K562 (cell line): ENCODE data around the gene ADAM23. TPM values are rescaled to one million over a fixed set of nuclear protein-coding genes. Genes with fewer than 3 reads are reported as not detected.

ENCODE experiments used
- ATAC-seq: fragments of 200-7000 bp; cut with Tn5 transposase; 3 replicates; pipeline ENCODE4 v1.9.1; 2020; ENCODE audit warnings: moderate library complexity
- BruUV-seq: library from RNA; stranded (reverse); fragments of 400-500 nt; replicated peaks from 2 replicates; lab custom pipeline; 2021; lab: Mats Ljungman, UMichigan
- CTCF ChIA-PET: fragments of 300-600 bp; formaldehyde crosslinking; extraction: SDS; loops from one replicate; lab custom pipeline; 2021; ENCODE audit warnings: low intra/inter-chr PET ratio; lab: Yijun Ruan, JAX
- POLR2A ChIA-PET: fragments of 300-600, 350-650 bp; sonication (Branson Sonifier 250); formaldehyde crosslinking; extraction: SDS; loops from one replicate; lab custom pipeline; 2021; ENCODE audit warnings: antibody characterized with exemption, inconsistent platforms; lab: Yijun Ruan, JAX
- DNase-seq, 4 experiments: peaks; one replicate each; pipeline versions ENCODE4 v3.0.0 to v3.0.0-alpha.2; 2011 to 2018; ENCODE audit warnings: low spot score in 3 of 4, mixed read lengths in 3 of 4; ENCODE audit errors: extremely low read depth in 1 of 4
- FAIRE-seq: peaks from 2 replicates; lab custom pipeline; 2011; peaks lifted over from hg19 to GRCh38; lab: Jason Lieb, UNC
- H2AFZ ChIP-seq: 2 replicates; pipeline ENCODE4 v1.6.0; 2011; ENCODE audit warnings: low read depth, low read length, control low read depth, inconsistent platforms
- H3K27ac ChIP-seq: fragments of 200-600 bp; 3 replicates; pipeline ENCODE4 v1.8.0; 2011; ENCODE audit warnings: low read depth, mild to moderate bottlenecking, control low read depth, inconsistent platforms, low read length, moderate library complexity, mixed read lengths; ENCODE audit errors: extremely low read depth
- H3K27me3 ChIP-seq, 2 experiments: fragments of 300-600 bp in 1 of 2; 2 replicates in 1 of 2; 3 replicates in 1 of 2; pipeline versions ENCODE4 v1.6.0 to v1.8.0; 2011; ENCODE audit warnings: inconsistent platforms in 2 of 2, low read length in 2 of 2, mild to moderate bottlenecking in 1 of 2, mixed read lengths in 1 of 2, moderate library complexity in 1 of 2; ENCODE audit not compliant: control insufficient read depth in 2 of 2, insufficient read depth in 2 of 2
- H3K36me3 ChIP-seq: fragments of 300-600 bp; 3 replicates; pipeline ENCODE4 v1.8.0; 2011; ENCODE audit warnings: mild to moderate bottlenecking, low read length, inconsistent platforms; ENCODE audit not compliant: control insufficient read depth, insufficient read depth
- H3K4me1 ChIP-seq, 2 experiments: fragments of 200-600 bp in 1 of 2; replicated peaks in 1 of 2; 2 replicates in 1 of 2; 3 replicates in 1 of 2; pipeline versions ENCODE4 v1.5.1 to v1.8.0; 2011; ENCODE audit warnings: inconsistent platforms in 2 of 2, low read length in 2 of 2, mild to moderate bottlenecking in 1 of 2, mixed read lengths in 1 of 2, moderate library complexity in 1 of 2; ENCODE audit not compliant: control insufficient read depth in 2 of 2, insufficient read depth in 2 of 2
- H3K4me2 ChIP-seq: 2 replicates; pipeline ENCODE4 v1.6.1; 2011; ENCODE audit warnings: low read length, control low read depth, inconsistent platforms, mixed read lengths; ENCODE audit not compliant: insufficient read depth
- H3K4me3 ChIP-seq: fragments of 200-600 bp; sonication (generic), shearing (Covaris generic); 2 replicates; pipeline ENCODE4 v1.5.1; 2016; ENCODE audit warnings: control low read depth, inconsistent platforms
- H3K79me2 ChIP-seq: fragments of 200-600 bp; 3 replicates; pipeline ENCODE4 v1.8.0; 2011; ENCODE audit warnings: low read length, inconsistent platforms; ENCODE audit not compliant: control insufficient read depth, insufficient read depth
- H3K9ac ChIP-seq, 2 experiments: 2 replicates each; pipeline versions ENCODE4 v1.6.0 to v1.6.1; 2011; ENCODE audit warnings: low read depth in 2 of 2, low read length in 2 of 2, control low read depth in 1 of 2, inconsistent platforms in 1 of 2, mild to moderate bottlenecking in 1 of 2, mixed read lengths in 1 of 2; ENCODE audit not compliant: insufficient read depth in 1 of 2
- H3K9me1 ChIP-seq: one replicate; pipeline ENCODE4 v1.6.0; 2011; ENCODE audit warnings: inconsistent platforms, mild to moderate bottlenecking, low read length, moderate library complexity; ENCODE audit not compliant: control insufficient read depth, insufficient read depth
- H3K9me3 ChIP-seq: replicated peaks from 2 replicates; pipeline ENCODE4 v1.5.1; 2011; ENCODE audit warnings: low read depth, low read length, inconsistent platforms; ENCODE audit not compliant: control insufficient read depth, insufficient read depth
- H4K20me1 ChIP-seq: replicated peaks from 2 replicates; pipeline ENCODE4 v1.6.1; 2011; ENCODE audit warnings: low read length, inconsistent platforms, mixed read lengths; ENCODE audit not compliant: control insufficient read depth, insufficient read depth
- KDM2B ChIP-seq: fragments of 250-450 bp; sonication (Bioruptor Pico); IDR thresholded peaks from 2 replicates; pipeline ENCODE4 v1.8.0; 2021; ENCODE audit warnings: mild to moderate bottlenecking, moderate library complexity
- ZNF3 ChIP-seq: fragments of 250-450 bp; sonication (Bioruptor Pico); IDR thresholded peaks from 2 replicates; pipeline ENCODE4 v1.5.0; 2021; ENCODE audit warnings: mild to moderate bottlenecking, moderate library complexity
- ZNF445 ChIP-seq: fragments of 250-450 bp; sonication (Bioruptor Pico); IDR thresholded peaks from 2 replicates; pipeline ENCODE4 v1.4.0; 2020; ENCODE audit warnings: low read depth, mild to moderate bottlenecking, moderate library complexity
- ZNF75A ChIP-seq: fragments of 450-650 bp; formaldehyde crosslinking; IDR thresholded peaks from 2 replicates; pipeline ENCODE4 v1.4.0; 2020; ENCODE audit warnings: mild to moderate bottlenecking
- WGBS: fragments of 100-300 bp; shearing (Covaris generic); methylation state at CpG from one replicate; pipeline ENCODE4 v1.1.6; 2016; ENCODE audit warnings: low coverage, mixed read lengths; ENCODE audit not compliant: insufficient coverage; ENCODE audit errors: missing lambda C conversion rate; 5-methylcytosine and 5-hydroxymethylcytosine counted together
- in situ Hi-C: fragments of 300-500 bp; cut with MboI; formaldehyde crosslinking; loops from 4 replicates; pipeline ENCODE4 v1.15.0; 2018; ENCODE audit warnings: inconsistent platforms, mixed read lengths
- intact Hi-C: fragments of 100-400 bp; cut with micrococcal nuclease; formaldehyde crosslinking; loops from 2 replicates; pipeline ENCODE4 v1.14.2; 2022
- polyA plus RNA-seq, 8 experiments: library from polyadenylated mRNA; depleted of rRNA in 4 of 8; stranded (reverse) in 5 of 8; unstranded in 3 of 8; fragments of >200 nt; fragmentation: Nextera tagmentation in 2 of 8; fragmentation: Illumina TruSeq in 1 of 8; extraction: Ambion mirVana in 2 of 8; extraction: Trizol in 1 of 8; gene quantifications; 2 replicates each; pipeline versions ENCODE4 v1.2.1 to v1.2.3, GENCODE V29; 2011 to 2014; ENCODE audit warnings: inconsistent platforms in 1 of 8, missing spikeins in 1 of 8
- total RNA-seq, 7 experiments: library from RNA; depleted of rRNA in 6 of 7; stranded (reverse); fragments of >200 nt in 6 of 7; fragmentation: Illumina TruSeq in 2 of 7; extraction: Trizol in 2 of 7; gene quantifications; 2 replicates each; pipeline versions ENCODE4 v1.2.1 to v1.2.3, GENCODE V29; 2011 to 2021; ENCODE audit warnings: low replicate concordance in 1 of 7
- TF ChIP-seq, protein P1 (sequence below): fragments of 450-650 bp; IDR thresholded peaks from 2 replicates; pipeline ENCODE4 v1.6.1; 2016; ENCODE audit warnings: antibody characterized with exemption

The ADAM23 gene
- total and polyA plus RNA-seq, 9 of the 15 experiments (the other 6 are each of a cell fraction or from before 2014, with no cell fraction given), result 0.02 TPM; not detected in 8

DNA sequence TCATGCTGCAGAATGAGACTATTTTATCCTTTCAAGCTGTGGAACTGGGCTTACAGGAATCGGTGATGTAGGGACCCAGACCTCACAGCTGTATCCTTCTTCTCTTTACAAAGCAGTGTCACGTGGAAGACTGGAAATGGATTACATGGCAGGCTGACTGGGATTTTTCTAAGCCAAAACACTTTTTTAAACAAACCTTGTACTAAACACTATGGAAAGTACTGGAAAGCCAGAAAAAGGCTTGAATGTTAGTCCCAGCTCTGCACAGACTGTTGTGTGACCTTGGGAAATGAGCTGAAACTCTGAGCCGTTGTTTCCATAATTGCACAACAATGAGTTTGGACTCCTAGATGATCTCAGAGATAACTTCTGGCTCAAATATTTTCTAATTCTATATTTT lies 7.6 kb upstream of the ADAM23 start:
- Histone ChIP-seq H3K4me1 (no peaks in the 10 kb centered on the region), H3K27me3 (no peaks in the 10 kb centered on the region; a peak in 2 of 5 replicates), H3K36me3 (no peaks in the 10 kb centered on the region), H3K4me2 (no peak overlapping the region), H4K20me1 (no peaks in the 10 kb centered on the region), H3K9ac (no peak overlapping the region), H3K9me1 (no peaks in the 10 kb centered on the region), H3K9me3 (no peaks in the 10 kb centered on the region), H2AFZ (no peak overlapping the region), H3K27ac (no peak overlapping the region), H3K79me2 (no peaks in the 10 kb centered on the region), H3K4me3 (no peak overlapping the region)
- CTCF ChIA-PET, result no interaction called here
- DNase-seq (no peak), FAIRE-seq (no peak), ATAC-seq (no peak)
- TF ChIP-seq ZNF75A (CRISPR knock-in tag) (no peak), ZNF3 (CRISPR knock-in tag) (no peak), KDM2B (CRISPR knock-in tag) (no peak), ZNF445 (CRISPR knock-in tag) (no peak)
- TF ChIP-seq, protein P1, sequence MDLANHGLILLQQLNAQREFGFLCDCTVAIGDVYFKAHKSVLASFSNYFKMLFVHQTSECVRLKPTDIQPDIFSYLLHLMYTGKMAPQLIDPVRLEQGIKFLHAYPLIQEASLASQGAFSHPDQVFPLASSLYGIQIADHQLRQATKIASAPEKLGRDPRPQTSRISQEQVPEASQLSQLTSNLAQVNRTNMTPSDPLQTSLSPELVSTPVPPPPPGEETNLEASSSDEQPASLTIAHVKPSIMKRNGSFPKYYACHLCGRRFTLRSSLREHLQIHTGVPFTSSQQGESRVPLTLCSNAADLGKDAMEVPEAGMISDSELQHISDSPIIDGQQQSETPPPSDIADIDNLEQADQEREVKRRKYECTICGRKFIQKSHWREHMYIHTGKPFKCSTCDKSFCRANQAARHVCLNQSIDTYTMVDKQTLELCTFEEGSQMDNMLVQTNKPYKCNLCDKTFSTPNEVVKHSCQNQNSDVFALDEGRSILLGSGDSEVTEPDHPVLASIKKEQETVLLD, result no peak
- POLR2A ChIA-PET, result no interaction called here
- no TSS peak for BruUV-seq
- 4% methylated on average over 3 of the region's 3 CpGs for WGBS
- in situ Hi-C loops (no loop called here), intact Hi-C loops (no loop called here)
